Measurements from ENCODE around the gene CUL4A. TPM values are rescaled to one million over a fixed set of nuclear protein-coding genes. Genes with fewer than 3 reads are reported as not detected.

Gene CUL4A
- total and polyA plus RNA-seq, 10 donors: 24.4 to 99.3 (median 63.9) TPM

GRCh38 chr13:113192902-113193301 lies 16.5 kb upstream of the CUL4A start:
- no peaks in the 10 kb centered on the region for H3K4me1 ChIP-seq
- intact Hi-C loops (cut with DNase I; ENCODE audit: low total_unique reads): no loop called here
- no peaks in the 10 kb centered on the region for H3K9me3 ChIP-seq
- H3K4me3 ChIP-seq: no peak overlapping the region
- DNase-seq: no peak
- no peak overlapping the region for H3K27ac ChIP-seq
- TF ChIP-seq POLR2A (IDR thresholded peaks at IDR 0.05): no peak
- no peak for TF ChIP-seq CTCF (IDR thresholded peaks at IDR 0.05 in 8 of 11, conservative IDR thresholded peaks at IDR 0.05 in 3 of 11)
- TF ChIP-seq POLR2AphosphoS5 (IDR thresholded peaks at IDR 0.05): no peak
- whole genome bisulfite sequencing, 5 donors: 94 to 99% (median 98%) methylated on average over 2 of the region's 2 CpGs
- no peaks in the 10 kb centered on the region for H3K27me3 ChIP-seq (replicated peaks in 1 of 7)
- H3K36me3 ChIP-seq: peaks cover 0 to 100% (median 72%) of the 10 kb centered on the region in 6 donors

- Histone ChIP-seq H3K9me3 (no peaks in the 10 kb centered on the region), H3K4me3 (no peak overlapping the region), H3K36me3 (peaks cover 0 to 100% (median 74%) of the 10 kb centered on the region in 6 donors), H3K27me3 (replicated peaks in 1 of 7) (no peaks in the 10 kb centered on the region), H3K27ac (no peak overlapping the region), H3K4me1 (no peaks in the 10 kb centered on the region)
- TF ChIP-seq POLR2A (IDR thresholded peaks at IDR 0.05) (no peak), CTCF (IDR thresholded peaks at IDR 0.05 in 8 of 11, conservative IDR thresholded peaks at IDR 0.05 in 3 of 11) (no peak), POLR2AphosphoS5 (IDR thresholded peaks at IDR 0.05) (no peak)
- WGBS, 5 donors: 71 to 90% (median 78%) methylated on average over 6 of the region's 6 CpGs
- DNase-seq: no peak
- intact Hi-C loops (cut with DNase I; ENCODE audit: low total_unique reads): no loop called here
These were observed 14.1 kb upstream of the CUL4A start for GRCh38 chr13:113195360-113195759.

- intact Hi-C loops (cut with DNase I; ENCODE audit: low total_unique reads): no loop called here
- WGBS, 5 donors: 91 to 97% (median 95%) methylated on average over 9 of the region's 9 CpGs
- Histone ChIP-seq H3K27ac (no peak overlapping the region), H3K36me3 (peaks cover 0 to 84% (median 64%) of the 10 kb centered on the region in 6 donors), H3K4me1 (peaks cover 0 to 5% (median 0%) of the 10 kb centered on the region in 6 donors), H3K4me3 (no peak overlapping the region), H3K9me3 (no peaks in the 10 kb centered on the region), H3K27me3 (replicated peaks in 1 of 7) (no peaks in the 10 kb centered on the region)
- no peak for DNase-seq
- no peak for TF ChIP-seq POLR2A (IDR thresholded peaks at IDR 0.05)
- no peak for TF ChIP-seq POLR2AphosphoS5 (IDR thresholded peaks at IDR 0.05)
- no peak for TF ChIP-seq CTCF (IDR thresholded peaks at IDR 0.05 in 8 of 11, conservative IDR thresholded peaks at IDR 0.05 in 3 of 11)
These were observed 12.3 kb upstream of the CUL4A start for GRCh38 chr13:113196970-113197737.

GRCh38 chr13:113201815-113202214 lies 7.6 kb upstream of the CUL4A start:
- H3K4me1 ChIP-seq: peaks cover 8 to 51% (median 32%) of the 10 kb centered on the region in 6 donors
- H3K36me3 ChIP-seq: peaks cover 0 to 58% (median 32%) of the 10 kb centered on the region in 6 donors
- H3K27me3 ChIP-seq (replicated peaks in 1 of 7): no peaks in the 10 kb centered on the region
- H3K4me3 ChIP-seq: no peak overlapping the region
- TF ChIP-seq CTCF (IDR thresholded peaks at IDR 0.05 in 8 of 11, conservative IDR thresholded peaks at IDR 0.05 in 3 of 11) (no peak), POLR2AphosphoS5 (IDR thresholded peaks at IDR 0.05) (no peak), POLR2A (IDR thresholded peaks at IDR 0.05) (no peak)
- 86 to 99% (median 93%) methylated on average over 2 of the region's 2 CpGs for WGBS, 5 donors
- intact Hi-C loops (cut with DNase I; ENCODE audit: low total_unique reads): loop anchor here (10.0 kb wide), 1 partner anchor 47 kb away; the partner anchor contains the start of gene PROZ
- H3K27ac ChIP-seq: no peak overlapping the region
- no peak for DNase-seq
- H3K9me3 ChIP-seq: no peaks in the 10 kb centered on the region
